ENCODE results near the gene LZTS2. TPM values are rescaled to one million over a fixed set of nuclear protein-coding genes. Genes with fewer than 3 reads are reported as not detected.

The LZTS2 gene
- total and polyA plus RNA-seq, 2 of the 8 experiments (the other 6 are each of a cell fraction or from before 2014, with no cell fraction given), result 75.7 to 99.5 TPM

DNA sequence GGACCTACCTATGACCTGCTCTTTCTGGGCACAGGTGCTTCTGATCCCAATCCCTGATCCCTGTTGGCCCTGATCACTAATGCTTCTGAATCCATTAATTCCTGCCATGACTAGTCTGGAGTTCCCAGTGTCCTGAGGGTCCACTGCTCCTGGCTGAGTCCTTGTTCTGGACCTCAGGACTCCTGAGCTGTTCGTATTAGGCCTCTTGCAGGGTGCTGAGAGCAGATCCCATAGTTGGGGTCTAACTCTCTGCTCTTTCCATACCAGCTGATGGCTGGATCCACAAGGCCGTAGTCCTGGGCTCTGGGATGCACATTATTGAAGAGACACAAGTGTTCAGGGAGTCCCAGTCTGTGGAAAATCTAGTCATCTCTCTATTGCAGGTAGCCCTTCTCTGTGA, 19.3 kb upstream of the LZTS2 start:
- WGBS, 2 experiments (ENCODE audit: extremely low coverage in 1 of 2, insufficient coverage in 1 of 2, insufficient read length in 1 of 2, insufficient replicate concordance in 2 of 2, low coverage in 1 of 2, low lambda C conversion rate in 2 of 2, missing lambda C conversion rate in 1 of 2), result 85% methylated on average over 2 of the region's 2 CpGs; no CpG with 5 or more reads in 1 of the 2 experiments
- H3K4me3 ChIP-seq (ENCODE audit: extremely low read depth in 1 of 4, insufficient read depth in 2 of 4, low read depth in 3 of 4, low read length in 4 of 4), result no peak overlapping the region
- FAIRE-seq (no peak), DNase-seq (ENCODE audit: low read depth in 1 of 2, low spot score in 2 of 2) (no peak)
- no peak overlapping the region for H2BK5ac ChIP-seq (ENCODE audit: low read depth, low read length)
- no peak overlapping the region for H3K27ac ChIP-seq (ENCODE audit: low read depth, low read length)
- no peak overlapping the region for H3K18ac ChIP-seq (ENCODE audit: extremely low read depth, low read length)
- ChIA-PET CTCF (ENCODE audit: partially characterized antibody) (interaction anchor here (1.1 to 2.8 kb wide), 5 partner anchors 10 to 34 kb away, joined by 3 to 15 read pairs (median 8); no protein-coding TSS in a partner anchor), POLR2A (ENCODE audit: partially characterized antibody) (interaction anchor here (1.9 kb wide), 1 partner anchor 14 kb away, joined by 6 read pairs; no protein-coding TSS in a partner anchor)
- no peak overlapping the region for H3K23ac ChIP-seq (ENCODE audit: insufficient read length)
- H2BK120ac ChIP-seq (replicated peaks; ENCODE audit: low read depth, low read length), result no peak overlapping the region
- TF ChIP-seq HDAC6 (IDR thresholded peaks at IDR 0.05; ENCODE audit: low read depth, low read length), result no peak
- no peak overlapping the region for H2AK5ac ChIP-seq (ENCODE audit: low read depth, low read length)
- no peak overlapping the region for H2BK20ac ChIP-seq (ENCODE audit: low read length)
- no peak overlapping the region for H4K5ac ChIP-seq (ENCODE audit: insufficient read length, low read depth, low read length)
- H3K23me2 ChIP-seq (ENCODE audit: low read depth, low read length), result no peaks in the 10 kb centered on the region
- H3K36me3 ChIP-seq (ENCODE audit: control insufficient read depth in 2 of 4, insufficient read depth in 4 of 4, low read length in 3 of 4), result peaks cover 0 to 18% (median 5%) of the 10 kb centered on the region in 4 experiments; a peak in 4 of 8 replicates
- H3K9me3 ChIP-seq (ENCODE audit: insufficient read depth in 2 of 2, low read depth in 1 of 2, low read length in 1 of 2), result no peaks in the 10 kb centered on the region
- no peak overlapping the region for H3K4ac ChIP-seq (replicated peaks; ENCODE audit: insufficient read length, low read depth, low read length)
- H3K79me2 ChIP-seq (ENCODE audit: control insufficient read depth in 1 of 2, insufficient read depth in 2 of 2, low read length in 2 of 2), result no peaks in the 10 kb centered on the region
- no peak overlapping the region for H4K91ac ChIP-seq (replicated peaks; ENCODE audit: insufficient read length, low read length)
- H3K14ac ChIP-seq (ENCODE audit: insufficient read length), result no peak overlapping the region
- H3K79me1 ChIP-seq (ENCODE audit: low read depth, low read length), result no peaks in the 10 kb centered on the region
- no peak overlapping the region for H2BK12ac ChIP-seq (ENCODE audit: low read depth, low read length)
- no peak overlapping the region for H3K9ac ChIP-seq (replicated peaks in 1 of 4; ENCODE audit: extremely low read depth in 1 of 4, low read depth in 3 of 4, low read length in 3 of 4)
- H3K56ac ChIP-seq (replicated peaks; ENCODE audit: insufficient read length, low read depth, low read length), result no peak overlapping the region
- peaks cover 0 to 14% of the 10 kb centered on the region in 2 experiments for H4K20me1 ChIP-seq (replicated peaks in 1 of 2; ENCODE audit: control insufficient read depth in 1 of 2, insufficient read depth in 2 of 2, low read length in 2 of 2)
- H4K8ac ChIP-seq (ENCODE audit: extremely low read depth, insufficient read depth, low read length), result no peak overlapping the region
- no peak overlapping the region for H2AFZ ChIP-seq (ENCODE audit: low read length)
- H3K27me3 ChIP-seq (replicated peaks in 1 of 4; ENCODE audit: control insufficient read depth in 3 of 4, extremely low read depth in 1 of 4, insufficient read depth in 3 of 4, low read length in 3 of 4), result no peaks in the 10 kb centered on the region
- H2BK15ac ChIP-seq (ENCODE audit: low read length), result no peak overlapping the region
- no peaks in the 10 kb centered on the region; a peak in 1 of 7 replicates for H3K4me1 ChIP-seq (replicated peaks in 1 of 4; ENCODE audit: control insufficient read depth in 3 of 4, insufficient read depth in 4 of 4, low read length in 3 of 4)
- H3K4me2 ChIP-seq (ENCODE audit: insufficient read depth in 1 of 2, low read depth in 2 of 2, low read length in 2 of 2), result no peak overlapping the region
